CD4-positive, CD25-positive, alpha-beta regulatory T cell (primary cell): ENCODE measurements around the gene KYNU. TPM values are rescaled to one million over a fixed set of nuclear protein-coding genes. Genes with fewer than 3 reads are reported as not detected.
"Not testable (repeated sequence)": the region's sequence is repeated elsewhere in the genome, so short reads cannot be mapped to it uniquely, and the experiment has no call there.

ENCODE experiments used
- ATAC-seq, 2 donors: fragments of 150-1000 bp; cut with Tn5 transposase; one replicate each; pipeline ENCODE4 v1.10.0; 2021; ENCODE audit warnings: low read depth in 2 of 2, moderate number of reproducible peaks in 2 of 2, moderate library complexity in 1 of 2
- DNase-seq, 3 donors: peaks; one replicate each; pipeline versions ENCODE4 v3.0.0 to v3.0.0-alpha.2; 2012 to 2022; ENCODE audit warnings: mixed read lengths in 1 of 3
- H3K27ac ChIP-seq: one replicate; pipeline ENCODE4 v1.7.0; 2013; ENCODE audit warnings: mild to moderate bottlenecking, low read length; ENCODE audit not compliant: insufficient read depth, poor library complexity, severe bottlenecking
- H3K27me3 ChIP-seq: one replicate; pipeline ENCODE4 v1.7.0; 2013; ENCODE audit warnings: low read length; ENCODE audit not compliant: control insufficient read depth, insufficient read depth
- H3K36me3 ChIP-seq: one replicate; pipeline ENCODE4 v1.7.0; 2013; ENCODE audit warnings: mild to moderate bottlenecking, low read length, moderate library complexity; ENCODE audit not compliant: control insufficient read depth, insufficient read depth
- H3K4me1 ChIP-seq: 2 replicates; pipeline ENCODE4 v1.7.0; 2013; ENCODE audit warnings: mild to moderate bottlenecking, low read length; ENCODE audit not compliant: insufficient read depth, control insufficient read depth, poor library complexity, severe bottlenecking
- H3K4me3 ChIP-seq: one replicate; pipeline ENCODE4 v1.7.0; 2013; ENCODE audit warnings: low read depth, mild to moderate bottlenecking, low read length, moderate library complexity
- H3K9me3 ChIP-seq, 2 experiments: 1 replicate in 1 of 2; 2 replicates in 1 of 2; pipeline ENCODE4 v1.7.0; 2013; ENCODE audit warnings: low read length in 2 of 2, mild to moderate bottlenecking in 1 of 2, moderate library complexity in 1 of 2; ENCODE audit not compliant: control insufficient read depth in 2 of 2
- H3K27ac Mint-ChIP-seq, 3 donors: one replicate each; pipeline ENCODE4 v1.8.0; 2020 to 2022; ENCODE audit warnings: mild to moderate bottlenecking in 3 of 3, mixed read lengths in 3 of 3, moderate library complexity in 2 of 3
- H3K27me3 Mint-ChIP-seq: one replicate; pipeline ENCODE4 v1.8.0; 2022; ENCODE audit warnings: mild to moderate bottlenecking, mixed read lengths
- H3K36me3 Mint-ChIP-seq: one replicate; pipeline ENCODE4 v1.8.0; 2020; ENCODE audit warnings: mixed read lengths
- H3K4me1 Mint-ChIP-seq, 4 donors: one replicate each; pipeline ENCODE4 v1.8.0; 2020 to 2022; ENCODE audit warnings: mixed read lengths in 4 of 4, mild to moderate bottlenecking in 1 of 4
- H3K4me3 Mint-ChIP-seq, 4 donors: one replicate each; pipeline ENCODE4 v1.8.0; 2020 to 2022; ENCODE audit warnings: mild to moderate bottlenecking in 4 of 4, mixed read lengths in 4 of 4, moderate library complexity in 3 of 4
- H3K9me3 Mint-ChIP-seq, 7 donors: one replicate each; pipeline ENCODE4 v1.8.0; 2020 to 2022; ENCODE audit warnings: mixed read lengths in 7 of 7, mild to moderate bottlenecking in 3 of 7, moderate library complexity in 2 of 7
- polyA plus RNA-seq, 4 donors: library from polyadenylated mRNA; unstranded; fragments of 300-500 nt; fragmentation: Illumina TruSeq; gene quantifications; one replicate each; pipeline ENCODE4 v1.2.3, GENCODE V29; 2021
- total RNA-seq: library from RNA; stranded (reverse); gene quantifications from one replicate; pipeline ENCODE4 v1.2.3, GENCODE V29; 2022

The KYNU gene
- total and polyA plus RNA-seq, 5 donors from 2014 or later: 0.08 TPM; not detected in 4

GRCh38 chr2:143034292-143035074, 157.0 kb downstream of the KYNU start:
- no peaks in the 10 kb centered on the region for H3K4me1 ChIP-seq
- H3K27ac ChIP-seq: no peak overlapping the region
- Mint-ChIP-seq H3K27me3 (peaks cover 25% of the 10 kb centered on the region), H3K4me3 (no peak overlapping the region), H3K9me3 (no peaks in the 10 kb centered on the region), H3K4me1 (peaks cover 0 to 6% (median under 1%) of the 10 kb centered on the region in 4 donors), H3K27ac (no peak overlapping the region), H3K36me3 (no peaks in the 10 kb centered on the region)
- ATAC-seq (peak; percentile 97 to 99), DNase-seq (peak; percentile 46 to 83 (median 82))
- H3K9me3 ChIP-seq: no peaks in the 10 kb centered on the region
- H3K27me3 ChIP-seq: no peaks in the 10 kb centered on the region
- H3K36me3 ChIP-seq: no peaks in the 10 kb centered on the region
- no peak overlapping the region for H3K4me3 ChIP-seq

- Histone ChIP-seq H3K4me1 (no peaks in the 10 kb centered on the region), H3K9me3 (peaks cover 0 to 2% of the 10 kb centered on the region in 2 experiments), H3K36me3 (no peaks in the 10 kb centered on the region), H3K4me3 (no peak overlapping the region), H3K27me3 (peaks cover 6% of the 10 kb centered on the region), H3K27ac (no peak overlapping the region)
- H3K27me3 Mint-ChIP-seq: peaks cover 18% of the 10 kb centered on the region
- no peak for ATAC-seq
- H3K36me3 Mint-ChIP-seq: no peaks in the 10 kb centered on the region
- no peak overlapping the region for H3K27ac Mint-ChIP-seq
- DNase-seq: no peak
- no peaks in the 10 kb centered on the region for H3K4me1 Mint-ChIP-seq
- H3K9me3 Mint-ChIP-seq: peaks cover 0 to 10% (median 3%) of the 10 kb centered on the region in 7 donors
- no peak overlapping the region for H3K4me3 Mint-ChIP-seq
These were observed 174.0 kb downstream of the KYNU start for GRCh38 chr2:143051465-143051864.

- ATAC-seq, H3K4me3 Mint-ChIP-seq: not testable (repeated sequence)
These were observed 176.0 kb downstream of the KYNU start for GRCh38 chr2:143053437-143053836.

GRCh38 chr2:143056550-143056949, 179.1 kb downstream of the KYNU start:
- H3K9me3 Mint-ChIP-seq: peaks cover 3 to 9% (median 8%) of the 10 kb centered on the region in 7 donors
- H3K4me3 ChIP-seq: no peak overlapping the region

More at GRCh38 chr2:143053437-143053836, 176.0 kb downstream of the KYNU start:
- H3K27ac ChIP-seq, H3K27me3 ChIP-seq, DNase-seq, H3K9me3 Mint-ChIP-seq, H3K4me3 ChIP-seq, H3K9me3 ChIP-seq, H3K27ac Mint-ChIP-seq, H3K36me3 Mint-ChIP-seq, H3K36me3 ChIP-seq, H3K4me1 ChIP-seq, H3K4me1 Mint-ChIP-seq: not testable (repeated sequence)
- H3K27me3 Mint-ChIP-seq: peaks cover 27% of the 10 kb centered on the region

GRCh38 chr2:143058851-143059250, 181.4 kb downstream of the KYNU start:
- no peak overlapping the region for H3K4me3 ChIP-seq
- Mint-ChIP-seq H3K27ac (no peak overlapping the region), H3K27me3 (peaks cover 35% of the 10 kb centered on the region), H3K4me1 (no peaks in the 10 kb centered on the region), H3K9me3 (peaks cover 3 to 9% (median 8%) of the 10 kb centered on the region in 7 donors), H3K4me3 (no peak overlapping the region), H3K36me3 (no peaks in the 10 kb centered on the region)
- peaks cover 0 to 9% of the 10 kb centered on the region in 2 experiments for H3K9me3 ChIP-seq
- no peaks in the 10 kb centered on the region for H3K4me1 ChIP-seq
- H3K36me3 ChIP-seq: no peaks in the 10 kb centered on the region
- ATAC-seq: no peak
- DNase-seq: no peak
- peaks cover 12% of the 10 kb centered on the region for H3K27me3 ChIP-seq
- no peak overlapping the region for H3K27ac ChIP-seq

More at GRCh38 chr2:143056550-143056949, 179.1 kb downstream of the KYNU start:
- Histone ChIP-seq H3K36me3 (no peaks in the 10 kb centered on the region), H3K4me1 (no peaks in the 10 kb centered on the region), H3K27me3 (peaks cover 7% of the 10 kb centered on the region), H3K9me3 (peaks cover 0 to 9% of the 10 kb centered on the region in 2 experiments), H3K27ac (no peak overlapping the region)
- Mint-ChIP-seq H3K27me3 (peaks cover 32% of the 10 kb centered on the region), H3K4me3 (no peak overlapping the region), H3K27ac (no peak overlapping the region), H3K36me3 (no peaks in the 10 kb centered on the region), H3K4me1 (no peaks in the 10 kb centered on the region)
- DNase-seq (no peak), ATAC-seq (no peak)

GRCh38 chr2:143063612-143064200, 186.2 kb downstream of the KYNU start:
- Histone ChIP-seq H3K36me3 (no peaks in the 10 kb centered on the region), H3K4me1 (no peaks in the 10 kb centered on the region), H3K9me3 (peaks cover 9 to 17% of the 10 kb centered on the region in 2 experiments), H3K27ac (no peak overlapping the region), H3K27me3 (peaks cover 21% of the 10 kb centered on the region), H3K4me3 (no peak overlapping the region)
- Mint-ChIP-seq H3K27me3 (peaks cover 45% of the 10 kb centered on the region), H3K36me3 (peaks cover 4% of the 10 kb centered on the region), H3K9me3 (peaks cover 0 to 12% (median 9%) of the 10 kb centered on the region in 7 donors), H3K27ac (no peak overlapping the region), H3K4me1 (peaks cover 0 to 2% (median 0%) of the 10 kb centered on the region in 4 donors), H3K4me3 (no peak overlapping the region)
- no peak for ATAC-seq
- no peak for DNase-seq

GRCh38 chr2:143068094-143068493, 190.6 kb downstream of the KYNU start:
- Mint-ChIP-seq H3K27ac (no peak overlapping the region), H3K36me3 (peaks cover 4% of the 10 kb centered on the region), H3K27me3 (peaks cover 35% of the 10 kb centered on the region), H3K9me3 (peaks cover 0 to 12% (median 9%) of the 10 kb centered on the region in 7 donors), H3K4me1 (peaks cover 0 to 2% (median 0%) of the 10 kb centered on the region in 4 donors), H3K4me3 (no peak overlapping the region)
- Histone ChIP-seq H3K9me3 (peaks cover 9 to 17% of the 10 kb centered on the region in 2 experiments), H3K36me3 (no peaks in the 10 kb centered on the region), H3K27ac (no peak overlapping the region), H3K27me3 (peaks cover 16% of the 10 kb centered on the region), H3K4me1 (no peaks in the 10 kb centered on the region), H3K4me3 (no peak overlapping the region)
- DNase-seq (no peak), ATAC-seq (no peak)
